Motor neuron (in vitro differentiated cells): Measurements from ENCODE around the gene SHROOM4. TPM values are rescaled to one million over a fixed set of nuclear protein-coding genes. Genes with fewer than 3 reads are reported as not detected.

Experiments used
- ATAC-seq, 8 experiments: fragments of 200-7000 bp; cut with Tn5 transposase; replicated peaks in 6 of 8; 2 replicates each; pipeline ENCODE4 v1.8.0; 2021; ENCODE audit warnings: mild to moderate bottlenecking in 8 of 8, moderate library complexity in 8 of 8
- H3K27ac ChIP-seq, 2 donors: fragments of 250-450 bp; sonication (Bioruptor Pico); 2 replicates each; pipeline ENCODE4 v1.9.0; 2021; ENCODE audit warnings: antibody characterized with exemption in 2 of 2, mild to moderate bottlenecking in 2 of 2, moderate library complexity in 1 of 2
- H3K4me1 ChIP-seq, 2 donors: fragments of 250-450 bp; sonication (Bioruptor Pico); replicated peaks in 1 of 2; 2 replicates each; pipeline ENCODE4 v1.6.1; 2021; ENCODE audit warnings: antibody characterized with exemption in 2 of 2, mild to moderate bottlenecking in 2 of 2, moderate library complexity in 1 of 2
- H3K4me3 ChIP-seq, 5 donors: fragments of 250-450 bp; sonication (Bioruptor Pico); 2 replicates each; pipeline ENCODE4 v1.9.0; 2021; ENCODE audit warnings: antibody characterized with exemption in 5 of 5, mild to moderate bottlenecking in 5 of 5, moderate library complexity in 4 of 5
- WGBS, 10 experiments: fragments of 450-650 bp; shearing (Covaris generic); methylation state at CpG; one replicate each; pipeline ENCODE4 v1.0.0; 2022; 5-methylcytosine and 5-hydroxymethylcytosine counted together
- in situ Hi-C, 9 experiments: fragments of 400-800 bp; cut with MboI; loops; one replicate each; pipeline ENCODE4 v1.15.0; 2021; ENCODE audit warnings: low sequenced_read_pairs in 9 of 9, low pct_unique_long_range_greater_than_20kb in 2 of 9; ENCODE audit not compliant: unreplicated experiment in 9 of 9
- total RNA-seq, 8 experiments: library from RNA; unstranded; fragments of 300-600 nt; gene quantifications; 2 replicates each; pipeline versions ENCODE4 v1.2.3 to v1.2.4, GENCODE V29; 2022

Gene SHROOM4
- total RNA-seq, 8 experiments from 2014 or later: 1.1 to 19.6 (median 3.8) TPM

DNA sequence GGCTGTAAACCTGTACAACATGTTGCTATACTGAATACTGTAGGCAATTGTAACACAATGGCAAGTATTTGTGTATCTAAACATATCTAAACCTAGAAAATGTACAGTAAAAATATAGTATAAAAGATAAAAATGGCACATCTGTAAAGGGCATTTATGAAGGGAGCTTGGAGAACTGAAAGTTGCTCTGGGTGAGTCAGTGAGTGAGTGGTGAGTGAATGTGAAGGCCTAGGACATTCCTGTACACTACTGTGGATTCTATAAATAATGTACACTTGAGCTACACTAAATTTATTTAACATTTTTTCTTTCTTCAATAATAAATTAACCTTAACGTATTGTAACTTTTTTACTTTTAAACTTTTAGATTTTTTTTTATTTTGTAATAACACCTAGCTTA is 5.0 kb upstream of the SHROOM4 start:
- no peak overlapping the region for H3K4me3 ChIP-seq
- in situ Hi-C loops: no loop called here
- 53 to 100% (median 89%) methylated on average over 1 of the region's 1 CpG; no CpG with 5 or more reads in 3 of the 10 experiments for WGBS, 10 experiments
- H3K27ac ChIP-seq: no peak overlapping the region
- H3K4me1 ChIP-seq: peaks cover 4 to 7% of the 10 kb centered on the region in 2 donors
- ATAC-seq: no peak

DNA sequence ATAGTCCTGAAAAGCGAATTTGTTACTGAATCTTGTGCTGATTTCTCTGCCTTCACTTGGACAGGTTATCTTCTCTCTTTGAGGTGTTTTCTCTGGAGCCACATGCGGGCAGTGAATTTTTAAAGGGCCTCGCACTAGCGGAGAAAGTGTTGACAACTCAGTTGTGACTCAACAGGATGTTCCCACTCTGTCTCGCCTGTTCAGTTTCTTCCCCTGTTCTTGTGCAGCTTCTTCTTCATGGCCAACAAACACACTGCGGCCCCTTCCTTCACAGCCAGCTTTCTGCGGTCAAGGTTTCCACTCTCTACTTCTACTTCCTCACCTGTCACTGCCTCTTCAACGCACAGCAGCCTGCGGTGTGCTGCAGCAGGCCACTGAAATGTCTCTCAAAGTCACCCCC is 1.1 kb upstream of the SHROOM4 start:
- Histone ChIP-seq H3K4me1 (peaks cover 7% of the 10 kb centered on the region in 2 donors), H3K27ac (no peak overlapping the region), H3K4me3 (no peak overlapping the region)
- 51 to 100% (median 83%) methylated on average over 1 to 7 of the region's 9 CpGs; no CpG with 5 or more reads in 4 of the 10 experiments for WGBS, 10 experiments
- in situ Hi-C loops: no loop called here
- no peak for ATAC-seq

DNA sequence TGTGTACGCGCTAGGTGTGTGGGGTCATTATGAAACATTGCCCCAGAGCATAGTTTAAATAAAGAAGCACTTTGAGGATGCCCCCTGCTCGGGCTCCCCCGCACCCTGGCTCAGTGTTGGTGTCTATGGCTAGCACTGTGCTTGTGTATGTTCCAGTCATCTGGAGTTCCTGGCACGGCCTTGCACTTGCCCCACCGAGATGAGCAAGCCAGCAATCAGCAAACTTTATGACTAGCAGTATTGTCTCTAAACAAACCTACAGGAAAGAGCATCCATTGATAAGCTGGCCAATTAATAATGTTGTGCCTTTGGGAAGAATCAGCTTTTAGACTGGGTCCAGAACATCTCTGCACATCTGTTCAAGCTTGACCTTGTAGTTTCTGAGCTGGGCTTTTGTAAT is 707 bp upstream of the SHROOM4 start:
- peak overlapping the region; percentile 64 to 79 for H3K27ac ChIP-seq
- in situ Hi-C loops: no loop called here
- peaks cover 7% of the 10 kb centered on the region in 2 donors for H3K4me1 ChIP-seq
- peak overlapping the region in 4 of 5 donors; percentile 41 to 60 (median 46) for H3K4me3 ChIP-seq
- WGBS, 10 experiments: 25 to 61% (median 40%) methylated on average over 1 to 4 of the region's 6 CpGs; no CpG with 5 or more reads in 7 of the 10 experiments
- ATAC-seq: peak in 1 of 8 experiments; percentile 2

- ATAC-seq: peak; percentile 22 to 65 (median 36)
- WGBS, 10 experiments: 6% methylated on average over 3 of the region's 59 CpGs; no CpG with 5 or more reads in 9 of the 10 experiments
- Histone ChIP-seq H3K4me3 (peak overlapping the region; percentile 41 to 60 (median 45)), H3K4me1 (peaks cover 7% of the 10 kb centered on the region in 2 donors), H3K27ac (peak overlapping the region; percentile 64 to 79)
- in situ Hi-C loops: no loop called here
These were observed 775 bp downstream of the SHROOM4 start for GRCh38 chrX:50812995-50813842.

DNA sequence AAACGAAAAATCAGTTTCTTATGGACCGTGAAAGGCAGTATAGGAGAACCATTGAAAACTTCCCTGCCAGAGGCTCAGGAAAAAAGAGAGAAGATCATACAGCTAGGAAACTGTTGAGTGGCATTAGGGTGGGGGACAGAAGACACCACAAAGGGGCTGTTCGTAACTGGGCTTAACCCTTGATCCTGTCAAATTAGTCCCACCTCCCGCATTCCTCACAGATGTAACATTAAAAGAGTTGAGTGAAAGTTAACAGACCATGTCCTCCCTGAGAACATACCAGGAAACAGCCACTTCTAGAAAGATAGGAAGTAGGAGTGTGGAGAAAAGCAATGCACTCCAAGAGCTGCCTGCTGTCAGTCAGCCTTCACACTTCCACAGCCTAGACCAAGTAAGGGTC is 8.7 kb downstream of the SHROOM4 start:
- Histone ChIP-seq H3K4me1 (no peaks in the 10 kb centered on the region), H3K27ac (no peak overlapping the region), H3K4me3 (no peak overlapping the region)
- 31 to 83% (median 80%) methylated on average over 1 to 2 of the region's 4 CpGs; no CpG with 5 or more reads in 7 of the 10 experiments for WGBS, 10 experiments
- in situ Hi-C loops: no loop called here
- no peak for ATAC-seq

DNA sequence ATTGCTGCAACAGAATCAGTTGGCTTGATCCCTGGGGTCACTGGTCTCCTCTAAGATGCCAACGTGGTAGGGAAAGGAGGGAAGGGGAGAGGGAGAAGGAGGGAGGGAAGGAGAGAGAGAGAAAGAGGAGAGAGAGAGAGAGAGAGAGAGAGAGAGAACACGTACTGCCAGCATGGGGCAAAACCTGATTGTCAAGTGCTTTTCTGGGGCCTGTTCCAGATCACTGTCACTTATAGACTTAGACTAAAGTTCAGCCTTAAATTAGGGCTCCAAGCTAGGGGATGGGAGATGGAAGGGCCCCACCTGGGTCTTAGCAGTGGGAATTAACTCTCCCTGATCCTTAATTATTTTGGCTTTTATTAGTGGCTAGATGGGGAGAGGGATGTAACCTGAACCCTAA is 12.9 kb downstream of the SHROOM4 start:
- no peak for ATAC-seq
- 20% methylated on average over 1 to 2 of the region's 2 CpGs; no CpG with 5 or more reads in 8 of the 10 experiments for WGBS, 10 experiments
- Histone ChIP-seq H3K4me3 (no peak overlapping the region), H3K4me1 (peaks cover 10 to 11% of the 10 kb centered on the region in 2 donors), H3K27ac (no peak overlapping the region)
- in situ Hi-C loops: no loop called here

DNA sequence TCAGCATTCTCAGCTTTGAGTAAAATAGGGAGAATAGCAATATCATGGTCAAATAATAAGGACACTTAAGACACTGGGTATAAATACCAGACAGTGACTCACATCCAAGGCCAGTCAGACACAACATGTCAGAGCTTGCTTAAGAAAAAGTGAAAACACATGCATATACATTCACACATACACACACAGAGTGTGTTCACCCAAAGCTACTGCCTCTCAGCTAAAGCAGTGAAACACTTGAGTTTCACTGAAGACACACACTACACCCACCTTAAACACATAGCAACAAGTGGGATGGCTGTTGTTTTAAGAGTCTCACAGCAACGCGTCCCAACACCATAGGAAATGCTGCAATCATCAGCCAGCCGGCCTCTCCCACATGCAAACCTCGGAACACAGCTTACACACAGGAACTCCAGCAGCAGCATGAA is 14.4 kb downstream of the SHROOM4 start:
- peak in 4 of 8 experiments; percentile 60 to 97 (median 68) for ATAC-seq
- H3K27ac ChIP-seq: no peak overlapping the region
- peaks cover 10 to 11% of the 10 kb centered on the region in 2 donors for H3K4me1 ChIP-seq
- WGBS, 10 experiments: 57% methylated on average over 4 of the region's 4 CpGs; no CpG with 5 or more reads in 9 of the 10 experiments
- no peak overlapping the region for H3K4me3 ChIP-seq
- in situ Hi-C loops: no loop called here

DNA sequence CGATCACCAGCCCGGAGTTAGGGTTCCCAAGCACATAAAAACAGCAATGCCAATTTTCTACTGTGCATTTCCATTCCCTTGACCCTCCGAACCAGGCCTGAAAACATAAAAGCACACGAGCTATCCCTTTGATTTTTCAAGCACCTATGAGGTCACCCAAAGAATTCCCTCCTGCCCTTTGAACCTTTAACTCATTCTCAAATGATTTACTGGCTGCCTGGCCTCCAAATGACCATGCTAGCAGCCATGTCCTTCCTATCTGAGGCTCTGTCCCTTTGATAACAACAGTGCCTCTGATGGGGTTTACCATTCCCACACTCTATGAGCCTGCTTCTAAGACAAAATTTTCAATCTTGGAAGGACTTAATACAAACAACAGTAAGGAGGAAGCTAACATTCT is 15.2 kb downstream of the SHROOM4 start:
- in situ Hi-C loops: no loop called here
- peak in 4 of 8 experiments; percentile 26 to 45 (median 37) for ATAC-seq
- 31 to 50% (median 32%) methylated on average over 2 to 4 of the region's 4 CpGs; no CpG with 5 or more reads in 7 of the 10 experiments for WGBS, 10 experiments
- Histone ChIP-seq H3K27ac (no peak overlapping the region), H3K4me3 (no peak overlapping the region), H3K4me1 (peaks cover 10 to 11% of the 10 kb centered on the region in 2 donors)

DNA sequence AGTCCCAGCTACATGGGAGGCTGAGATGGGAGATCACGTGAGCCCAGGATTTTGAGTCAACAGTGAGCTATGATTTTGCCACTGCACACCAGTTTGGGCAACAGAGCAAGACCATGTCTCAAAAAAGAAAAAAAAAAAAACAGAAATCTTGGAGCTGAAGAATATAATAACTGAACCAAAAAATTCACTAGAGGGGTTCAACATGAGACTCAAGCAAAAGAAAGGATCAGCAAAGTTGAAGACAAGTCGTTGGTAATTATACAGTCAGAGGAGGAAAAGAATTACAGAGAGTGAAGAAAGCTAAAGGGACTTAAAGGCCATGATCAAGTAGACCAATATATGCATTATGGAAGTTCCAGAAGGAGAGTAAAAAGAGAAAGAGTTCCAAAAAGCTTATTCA is 26.9 kb downstream of the SHROOM4 start:
- in situ Hi-C loops: no loop called here
- no peak for ATAC-seq
- 36 to 100% (median 80%) methylated on average over 1 to 2 of the region's 2 CpGs; no CpG with 5 or more reads in 3 of the 10 experiments for WGBS, 10 experiments
- Histone ChIP-seq H3K4me1 (no peaks in the 10 kb centered on the region), H3K27ac (no peak overlapping the region), H3K4me3 (no peak overlapping the region)

- no peak overlapping the region for H3K4me3 ChIP-seq
- no peak overlapping the region for H3K27ac ChIP-seq
- WGBS, 10 experiments: 0 to 100% (median 23%) methylated on average over 1 of the region's 1 CpG; no CpG with 5 or more reads in 7 of the 10 experiments
- no peak for ATAC-seq
- no peaks in the 10 kb centered on the region for H3K4me1 ChIP-seq
- in situ Hi-C loops: no loop called here
These were observed 33.9 kb downstream of the SHROOM4 start for GRCh38 chrX:50780144-50780543.

DNA sequence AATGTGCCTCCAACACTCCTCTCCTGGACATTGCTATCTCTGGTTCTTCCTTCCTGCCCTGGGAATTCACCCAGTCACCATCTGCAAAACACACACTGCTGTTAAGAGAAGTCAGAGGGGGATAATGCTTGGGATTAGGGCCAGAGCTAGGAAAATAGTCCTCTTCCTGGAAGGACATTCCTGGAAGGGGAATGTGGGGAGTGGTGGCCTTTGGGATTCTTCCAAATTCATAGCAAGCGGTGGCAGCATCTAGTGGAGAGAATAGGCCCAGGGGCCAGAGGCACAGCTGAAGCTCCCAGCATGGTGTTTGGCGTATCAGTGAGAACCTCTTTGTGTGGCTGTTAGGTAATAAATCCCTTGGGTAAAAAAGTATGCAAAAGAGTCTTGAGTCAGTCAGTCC is 34.3 kb downstream of the SHROOM4 start:
- ATAC-seq: peak in 3 of 8 experiments; percentile 72 to 90 (median 74)
- in situ Hi-C loops: no loop called here

GRCh38 chrX:50778272-50778671 is 35.7 kb downstream of the SHROOM4 start:
- Histone ChIP-seq H3K4me1 (no peaks in the 10 kb centered on the region), H3K4me3 (no peak overlapping the region), H3K27ac (no peak overlapping the region)
- in situ Hi-C loops: no loop called here
- no peak for ATAC-seq
- WGBS, 10 experiments: 35 to 100% (median 57%) methylated on average over 1 to 2 of the region's 2 CpGs; no CpG with 5 or more reads in 7 of the 10 experiments

More for the DNA sequence above, 34.3 kb downstream of the SHROOM4 start:
- Histone ChIP-seq H3K27ac (no peak overlapping the region), H3K4me3 (no peak overlapping the region), H3K4me1 (no peaks in the 10 kb centered on the region)
- 14 to 100% (median 80%) methylated on average over 1 of the region's 2 CpGs; no CpG with 5 or more reads in 7 of the 10 experiments for WGBS, 10 experiments

GRCh38 chrX:50776248-50776647 is 37.7 kb downstream of the SHROOM4 start:
- in situ Hi-C loops: no loop called here
- ATAC-seq: peak in 6 of 8 experiments; percentile 38 to 74 (median 60)
- Histone ChIP-seq H3K27ac (no peak overlapping the region), H3K4me3 (no peak overlapping the region), H3K4me1 (peaks cover 0 to 6% of the 10 kb centered on the region in 2 donors)
- 0 to 80% (median 0%) methylated on average over 1 to 2 of the region's 2 CpGs; no CpG with 5 or more reads in 4 of the 10 experiments for WGBS, 10 experiments
